NCI-H526 (cell line): ENCODE data around the gene PEF1.

Source experiments
- DNase-seq, 2 experiments: peaks; one replicate each; lab custom pipeline; 2025; lab: John Stamatoyannopoulos, UW

Gene PEF1

GRCh38 chr1:31583995-31584868, 60.4 kb downstream of the PEF1 start:
- no peak for DNase-seq

DNA sequence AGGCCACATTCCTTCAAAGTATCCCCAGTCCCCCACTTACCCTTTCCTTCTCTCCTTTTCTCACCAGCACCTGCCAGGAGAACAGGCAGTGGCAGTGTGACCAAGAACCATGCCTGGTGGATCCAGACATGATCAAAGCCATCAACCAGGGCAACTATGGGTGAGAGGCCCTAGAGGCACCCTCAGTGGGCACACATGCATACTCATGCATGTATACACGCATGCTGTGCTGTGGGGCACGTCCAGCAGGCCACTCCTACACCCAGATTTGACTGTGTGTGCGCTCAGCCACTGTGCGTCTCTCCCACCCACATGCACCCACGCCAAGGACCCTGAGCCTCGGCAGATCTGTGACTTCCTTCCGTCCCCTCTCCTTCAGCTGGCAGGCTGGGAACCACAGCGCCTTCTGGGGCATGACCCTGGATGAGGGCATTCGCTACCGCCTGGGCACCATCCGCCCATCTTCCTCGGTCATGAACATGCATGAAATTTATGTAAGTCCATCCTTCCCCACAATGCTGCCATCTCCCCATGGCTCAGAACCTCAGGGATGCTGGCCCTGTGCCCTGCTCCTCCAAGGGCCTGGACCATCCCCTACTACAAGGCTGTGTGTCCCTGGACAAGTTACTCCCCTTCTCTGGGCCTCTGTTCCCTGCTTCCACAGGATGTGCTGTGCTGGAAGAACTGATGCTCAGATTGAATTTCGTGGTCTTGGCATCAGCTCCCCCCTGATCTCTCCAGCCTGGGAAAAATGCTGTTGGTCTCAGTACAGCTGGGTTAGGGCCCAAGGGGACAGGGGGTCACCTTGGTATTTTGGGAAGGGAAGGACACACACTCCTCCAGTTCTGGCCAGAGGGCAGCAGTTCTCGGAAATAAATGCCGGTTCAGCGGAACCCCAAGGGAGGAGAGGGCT, 61.3 kb downstream of the PEF1 start:
- DNase-seq = no peak

GRCh38 chr1:31581821-31582810, 62.6 kb downstream of the PEF1 start:
- no peak for DNase-seq

DNA sequence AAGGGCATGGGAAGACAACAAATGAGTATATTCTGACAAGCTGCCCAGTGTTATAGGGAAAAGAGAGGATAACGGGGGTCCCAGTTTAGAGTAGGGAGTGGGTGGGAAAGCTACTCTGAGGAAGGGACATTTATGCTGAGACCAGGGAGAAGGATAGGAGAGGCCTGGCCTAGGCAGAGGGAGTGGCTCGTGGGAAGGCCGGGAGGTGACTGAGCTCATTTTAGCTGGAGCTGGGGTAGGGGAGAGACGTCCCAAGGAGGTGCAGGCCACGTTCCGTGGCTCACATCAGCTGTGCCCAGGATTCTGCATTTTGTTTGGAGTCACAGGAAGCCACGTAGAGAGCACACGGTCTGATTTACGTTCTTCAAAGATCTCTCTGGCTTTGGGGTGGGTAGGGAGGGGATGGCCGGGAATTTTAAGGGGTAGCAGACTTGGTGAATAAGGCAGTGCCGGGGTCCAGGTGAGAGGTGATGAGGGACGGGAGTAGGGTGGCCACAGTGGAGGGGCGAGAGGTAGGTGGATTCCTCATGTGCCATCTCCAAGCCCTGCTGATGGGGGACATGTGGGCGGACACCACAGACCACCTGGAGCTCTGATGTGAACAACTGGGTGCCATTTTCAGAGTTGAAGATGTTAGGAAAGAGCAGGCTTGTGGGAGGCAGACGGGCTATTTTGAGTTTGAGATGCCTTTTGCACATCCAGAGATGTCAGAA, 63.6 kb downstream of the PEF1 start:
- no peak for DNase-seq

DNA sequence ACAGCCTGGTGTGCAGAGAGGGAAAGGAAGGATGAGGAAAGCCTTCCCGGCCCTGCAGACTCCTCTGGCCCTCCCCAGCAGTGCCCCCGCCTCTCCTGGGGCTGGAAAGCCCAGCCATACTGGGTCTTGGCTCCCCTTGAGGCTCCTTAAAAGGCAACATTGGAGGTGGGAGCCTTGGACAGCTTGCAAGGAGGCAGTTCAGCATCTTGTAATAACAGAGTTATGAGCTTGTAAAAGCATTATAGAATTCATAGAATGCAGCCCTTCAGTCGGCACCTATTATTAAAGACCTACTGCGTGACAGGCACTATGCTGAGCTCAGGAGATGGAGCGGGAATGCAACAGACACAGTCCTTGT, 64.2 kb downstream of the PEF1 start:
- DNase-seq = no peak
